Urinary bladder (tissue), 4 donors: Measurements from ENCODE around the gene L3HYPDH. TPM values are rescaled to one million over a fixed set of nuclear protein-coding genes. Genes with fewer than 3 reads are reported as not detected.

Source experiments
- DNase-seq: peaks from one replicate; pipeline ENCODE4 v3.0.0-alpha.2; 2015; ENCODE audit errors: extremely low spot score
- H3K27ac ChIP-seq: one replicate; pipeline ENCODE4 v1.5.1; 2013; ENCODE audit warnings: low read depth, mild to moderate bottlenecking, moderate library complexity
- H3K36me3 ChIP-seq: one replicate; pipeline ENCODE4 v1.6.1; 2013; ENCODE audit warnings: mild to moderate bottlenecking, moderate library complexity; ENCODE audit not compliant: insufficient read depth
- H3K4me1 ChIP-seq: one replicate; pipeline ENCODE4 v1.6.1; 2013; ENCODE audit warnings: mild to moderate bottlenecking, moderate library complexity; ENCODE audit not compliant: insufficient read depth
- H3K4me3 ChIP-seq: one replicate; pipeline ENCODE4 v1.5.1; 2013; ENCODE audit warnings: low read depth, low read length
- WGBS: extraction: QIAGEN DNeasy Blood & Tissue Kit; methylation state at CpG from one replicate; pipeline ENCODE4 v1.1.7; 2013; 5-methylcytosine and 5-hydroxymethylcytosine counted together
- polyA plus RNA-seq: library from polyadenylated mRNA; stranded (reverse); fragments of 200-250 nt; gene quantifications from one replicate; pipeline ENCODE4 v1.2.3, GENCODE V29; 2013
- total RNA-seq: library from RNA; depleted of rRNA; stranded (reverse); fragments of >200 nt; gene quantifications from one replicate; pipeline ENCODE4 v1.2.3, GENCODE V29; 2014
- donor health status: healthy with polysubstance abuse.
- donor health status: healthy.

Gene L3HYPDH
- total RNA-seq, result 58.3 TPM
- polyA plus RNA-seq, result 17.4 TPM

- Histone ChIP-seq H3K27ac (peak within 1 kb of the TSS; percentile 89), H3K4me3 (peak within 1 kb of the TSS; percentile 57), H3K36me3 (peaks cover 3% of the 10 kb centered on the region), H3K4me1 (peaks cover 1% of the 10 kb centered on the region)
- WGBS, result under 1% methylated on average over 92 of the region's 92 CpGs
- DNase-seq, result peak; percentile 94
Measured at GRCh38 chr14:59483819-59484638, at the start of gene L3HYPDH, which contains the start of gene JKAMP. Gene L3HYPDH, minus strand, starts transcription at chr14:59484408. Its CDS starts 92 bp downstream, at chr14:59484316. Gene JKAMP, plus strand, starts transcription at chr14:59484517. Its CDS starts 73 bp downstream, at chr14:59484590.

- Histone ChIP-seq H3K27ac (no peak overlapping the region), H3K4me3 (no peak overlapping the region), H3K36me3 (no peaks in the 10 kb centered on the region), H3K4me1 (no peaks in the 10 kb centered on the region)
- DNase-seq, result no peak
- WGBS, result 91% methylated on average over 1 of the region's 1 CpG
Measured at GRCh38 chr14:59532419-59532818, 48.2 kb upstream of the L3HYPDH start.

DNA sequence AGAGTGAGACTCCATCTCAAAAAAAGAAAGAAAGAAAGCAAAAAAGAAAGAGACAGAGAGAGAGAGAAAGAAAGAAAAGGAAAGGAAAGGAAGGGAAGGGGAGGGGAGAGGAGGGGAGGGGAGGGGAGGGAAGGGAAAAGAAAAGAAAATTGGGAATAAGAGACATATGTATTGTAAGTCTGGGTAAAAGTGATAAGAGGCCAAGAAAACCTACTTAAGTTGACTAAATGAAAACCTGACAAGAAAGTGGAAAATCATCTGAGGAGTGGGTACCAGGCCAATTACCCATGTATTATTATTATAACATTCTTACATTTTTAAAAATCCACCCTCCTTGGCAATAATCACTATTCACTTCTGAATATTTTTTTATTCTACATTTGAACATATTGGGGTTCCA is 46.1 kb upstream of the L3HYPDH start:
- no peak overlapping the region for H3K27ac ChIP-seq
- DNase-seq, result no peak
- H3K4me1 ChIP-seq, result no peaks in the 10 kb centered on the region
- no peaks in the 10 kb centered on the region for H3K36me3 ChIP-seq
- no peak overlapping the region for H3K4me3 ChIP-seq

- WGBS, result 59% methylated on average over 2 of the region's 2 CpGs
- Histone ChIP-seq H3K4me3 (no peak overlapping the region), H3K4me1 (no peaks in the 10 kb centered on the region), H3K27ac (no peak overlapping the region), H3K36me3 (no peaks in the 10 kb centered on the region)
- no peak for DNase-seq
Measured at GRCh38 chr14:59529189-59529588, 45.0 kb upstream of the L3HYPDH start.

DNA sequence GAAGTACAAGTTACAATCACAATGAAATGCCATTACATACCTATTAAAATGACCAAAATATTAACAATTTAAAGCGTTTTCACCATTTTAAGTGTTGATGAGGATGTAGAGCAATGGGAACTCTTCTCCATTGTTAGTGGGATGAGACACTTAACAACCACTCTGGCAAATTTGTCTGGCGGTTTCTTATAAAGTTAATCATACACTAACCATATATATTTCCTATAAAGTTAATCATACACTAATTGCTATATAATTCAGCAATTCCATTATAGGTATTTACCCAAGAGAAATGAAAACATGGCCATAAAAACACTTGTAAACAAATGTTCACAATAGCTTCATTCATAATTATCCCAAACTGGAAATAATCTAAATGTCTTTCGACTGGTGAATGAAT is 36.0 kb upstream of the L3HYPDH start:
- 84% methylated on average over 3 of the region's 3 CpGs for WGBS
- DNase-seq, result no peak
- H3K4me1 ChIP-seq, result no peaks in the 10 kb centered on the region
- H3K27ac ChIP-seq, result no peak overlapping the region
- H3K4me3 ChIP-seq, result no peak overlapping the region
- no peaks in the 10 kb centered on the region for H3K36me3 ChIP-seq

DNA sequence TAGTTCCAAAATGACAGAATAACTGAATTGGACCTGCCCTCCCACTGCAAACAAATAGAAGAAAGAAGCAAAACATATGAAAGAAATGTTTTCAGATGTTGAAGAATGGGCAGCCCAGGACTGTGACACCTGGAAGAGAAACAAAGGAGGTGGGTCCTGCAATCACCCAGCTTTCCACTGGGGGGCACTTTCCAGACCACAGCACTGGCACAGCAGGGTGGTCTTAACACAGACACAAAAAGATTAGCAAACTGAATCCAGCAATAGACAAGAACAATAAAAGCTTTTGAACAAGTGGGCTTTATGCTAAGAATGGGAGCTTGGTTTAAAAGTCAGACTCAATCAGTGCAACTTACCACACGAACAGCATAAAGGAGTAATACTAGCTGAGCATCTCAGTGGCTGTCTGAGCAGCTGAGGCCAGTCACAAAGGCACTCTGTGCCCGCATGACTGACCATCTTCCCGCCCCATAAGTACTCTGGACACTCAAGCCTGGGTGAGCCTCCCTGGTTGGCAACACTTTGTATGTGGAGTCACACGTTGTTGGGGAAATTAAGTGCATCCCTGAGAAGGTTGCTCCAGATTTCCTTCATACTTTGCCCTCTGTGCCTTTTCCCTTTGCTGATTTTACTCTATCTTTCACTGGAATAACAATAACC is 27.8 kb upstream of the L3HYPDH start:
- 77% methylated on average over 4 of the region's 4 CpGs for WGBS
- Histone ChIP-seq H3K27ac (no peak overlapping the region), H3K4me1 (no peaks in the 10 kb centered on the region), H3K36me3 (no peaks in the 10 kb centered on the region), H3K4me3 (no peak overlapping the region)
- no peak for DNase-seq

GRCh38 chr14:59510966-59511365 is 26.8 kb upstream of the L3HYPDH start:
- no peak overlapping the region for H3K27ac ChIP-seq
- WGBS, result 15% methylated on average over 3 of the region's 3 CpGs
- H3K4me3 ChIP-seq, result no peak overlapping the region
- no peak for DNase-seq
- H3K36me3 ChIP-seq, result no peaks in the 10 kb centered on the region
- H3K4me1 ChIP-seq, result no peaks in the 10 kb centered on the region

DNA sequence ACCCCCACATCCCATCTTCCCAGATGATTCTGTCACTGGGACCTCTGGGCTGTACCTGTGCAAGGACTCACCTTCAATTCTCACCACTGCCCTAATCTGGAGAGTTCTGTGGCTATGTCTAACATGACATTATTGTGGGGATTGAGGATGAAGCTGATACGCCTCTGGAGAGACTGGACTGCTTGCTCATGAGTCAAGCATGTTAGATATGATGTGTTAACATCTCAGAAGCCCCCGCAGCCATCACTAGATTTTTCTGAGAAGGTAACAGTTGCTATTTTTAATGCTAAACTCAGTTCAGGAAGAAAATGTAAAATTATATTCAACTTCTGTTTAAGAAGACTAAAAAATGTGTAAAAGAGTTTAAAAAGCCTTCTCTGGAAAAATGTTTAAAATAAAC is 25.8 kb upstream of the L3HYPDH start:
- 75% methylated on average over 2 of the region's 2 CpGs for WGBS
- H3K36me3 ChIP-seq, result no peaks in the 10 kb centered on the region
- DNase-seq, result no peak
- H3K4me3 ChIP-seq, result no peak overlapping the region
- H3K27ac ChIP-seq, result no peak overlapping the region
- no peaks in the 10 kb centered on the region for H3K4me1 ChIP-seq

- WGBS, result 80% methylated on average over 3 of the region's 3 CpGs
- H3K27ac ChIP-seq, result no peak overlapping the region
- H3K4me3 ChIP-seq, result no peak overlapping the region
- no peak for DNase-seq
- H3K4me1 ChIP-seq, result no peaks in the 10 kb centered on the region
- no peaks in the 10 kb centered on the region for H3K36me3 ChIP-seq
Measured at GRCh38 chr14:59509101-59509500, 24.9 kb upstream of the L3HYPDH start.

DNA sequence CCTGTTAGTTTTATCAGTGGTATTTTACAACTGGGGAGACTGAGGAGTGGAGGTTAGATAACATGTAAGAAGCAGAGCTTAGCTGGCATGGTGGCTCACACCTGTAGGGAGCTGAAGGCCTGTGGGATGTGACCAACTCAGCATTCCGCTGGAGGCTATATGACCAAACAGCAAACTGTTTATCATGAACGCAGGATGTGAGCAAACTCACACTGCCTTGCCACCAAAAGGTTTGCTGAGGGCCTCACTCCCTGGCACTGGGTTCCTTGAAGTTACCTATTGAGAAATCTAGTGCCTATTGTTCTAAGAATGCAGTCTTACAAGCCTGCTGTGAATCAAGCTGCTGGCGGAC is 23.5 kb upstream of the L3HYPDH start:
- DNase-seq, result no peak
- H3K4me3 ChIP-seq, result no peak overlapping the region
- H3K27ac ChIP-seq, result no peak overlapping the region
- H3K36me3 ChIP-seq, result no peaks in the 10 kb centered on the region
- 95% methylated on average over 3 of the region's 3 CpGs for WGBS
- H3K4me1 ChIP-seq, result no peaks in the 10 kb centered on the region

DNA sequence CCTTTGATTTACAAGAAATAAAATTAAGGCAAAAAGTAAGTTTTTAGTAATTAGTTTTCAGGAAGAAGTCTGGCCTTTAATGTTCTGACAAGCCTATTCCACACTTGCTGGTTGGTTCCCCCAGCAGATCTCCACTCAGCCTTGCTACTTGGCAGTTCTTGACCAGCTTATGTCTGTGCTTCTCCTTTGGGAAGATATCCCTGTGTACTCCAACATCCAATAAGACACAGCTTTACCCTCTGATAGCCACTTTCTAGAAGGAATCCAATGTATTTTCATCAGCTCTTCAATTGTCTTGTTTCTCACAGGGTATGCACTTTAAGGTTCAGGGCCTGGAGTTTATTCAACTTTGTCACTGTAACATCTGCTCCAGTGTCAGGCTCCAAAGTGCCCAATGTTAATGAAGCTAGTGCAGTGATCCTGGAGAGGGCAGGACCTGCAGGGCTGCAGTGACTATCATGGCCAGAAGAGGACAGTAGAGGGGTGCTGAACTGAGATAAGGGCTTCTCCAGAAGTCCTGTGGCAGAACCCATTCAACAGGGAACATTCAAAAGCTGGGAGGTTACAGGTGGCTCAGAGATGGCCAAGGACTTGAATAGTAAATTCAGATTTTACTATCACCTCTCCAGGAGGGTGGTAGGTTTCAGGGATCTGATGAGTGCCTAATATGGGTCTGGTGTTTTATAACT is 23.0 kb upstream of the L3HYPDH start:
- DNase-seq, result no peak
- H3K27ac ChIP-seq, result no peak overlapping the region
- H3K4me1 ChIP-seq, result no peaks in the 10 kb centered on the region
- H3K36me3 ChIP-seq, result no peaks in the 10 kb centered on the region
- no peak overlapping the region for H3K4me3 ChIP-seq

DNA sequence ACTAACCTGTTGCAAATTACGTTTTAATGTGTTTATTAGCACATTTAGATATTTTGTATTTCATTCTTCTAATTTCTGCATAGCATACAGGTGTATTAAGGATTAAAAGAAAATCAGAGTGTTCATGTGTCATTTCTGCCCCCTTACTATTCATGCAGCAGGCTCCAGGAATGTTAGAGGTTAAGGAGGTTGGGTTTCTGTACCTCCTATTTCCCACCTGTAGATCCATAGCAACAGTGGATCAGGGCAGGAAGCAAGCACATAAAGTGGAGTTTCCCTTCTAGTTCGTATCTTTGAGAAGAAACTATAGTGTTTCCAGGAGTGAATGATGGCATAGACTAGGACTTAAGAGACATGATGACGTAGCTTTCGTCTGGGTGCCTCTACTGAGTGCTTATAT is 19.0 kb upstream of the L3HYPDH start:
- DNase-seq, result no peak
- 91% methylated on average over 4 of the region's 4 CpGs for WGBS
- Histone ChIP-seq H3K4me3 (no peak overlapping the region), H3K36me3 (peaks cover 3% of the 10 kb centered on the region), H3K4me1 (no peaks in the 10 kb centered on the region), H3K27ac (no peak overlapping the region)

- Histone ChIP-seq H3K4me1 (no peaks in the 10 kb centered on the region), H3K4me3 (no peak overlapping the region), H3K27ac (no peak overlapping the region), H3K36me3 (peaks cover 3% of the 10 kb centered on the region)
- WGBS, result 32% methylated on average over 3 of the region's 3 CpGs
- DNase-seq, result no peak
Measured at GRCh38 chr14:59500732-59501131, 16.5 kb upstream of the L3HYPDH start.

- H3K4me1 ChIP-seq, result no peaks in the 10 kb centered on the region
- H3K36me3 ChIP-seq, result peaks cover 5% of the 10 kb centered on the region
- H3K27ac ChIP-seq, result no peak overlapping the region
- DNase-seq, result no peak
- H3K4me3 ChIP-seq, result no peak overlapping the region
- 49% methylated on average over 1 of the region's 1 CpG for WGBS
Measured at GRCh38 chr14:59492384-59492783, 8.2 kb upstream of the L3HYPDH start.
